Mesothelial cell of epicardium (in vitro differentiated cells): ENCODE data around the gene MAPKBP1. TPM values are rescaled to one million over a fixed set of nuclear protein-coding genes. Genes with fewer than 3 reads are reported as not detected.

Source experiments
- DNase-seq, 2 experiments: peaks; one replicate each; pipeline ENCODE4 v3.0.0; 2021; ENCODE audit warnings: low spot score in 2 of 2; ENCODE audit not compliant: unreplicated experiment in 2 of 2
- H3K27ac Mint-ChIP-seq: 2 replicates; pipeline ENCODE4 v1.8.0; 2021; ENCODE audit warnings: mixed read lengths
- H3K27me3 Mint-ChIP-seq: 2 replicates; pipeline ENCODE4 v1.8.0; 2021; ENCODE audit warnings: low read depth, mixed read lengths
- H3K36me3 Mint-ChIP-seq: 2 replicates; pipeline ENCODE4 v1.8.0; 2021; ENCODE audit warnings: mixed read lengths
- H3K4me1 Mint-ChIP-seq: 2 replicates; pipeline ENCODE4 v1.8.0; 2021; ENCODE audit warnings: mixed read lengths
- H3K4me3 Mint-ChIP-seq: 2 replicates; pipeline ENCODE4 v1.8.0; 2021; ENCODE audit warnings: mild to moderate bottlenecking, moderate library complexity, mixed read lengths
- H3K9me3 Mint-ChIP-seq: 2 replicates; pipeline ENCODE4 v1.8.0; 2021; ENCODE audit warnings: mixed read lengths
- CTCF ChIP-seq: fragments of 200-600 bp; sonication (generic); IDR thresholded peaks from one replicate; pipeline ENCODE4 v1.5.0; 2021; ENCODE audit warnings: antibody characterized with exemption; ENCODE audit not compliant: unreplicated experiment
- total RNA-seq: library from RNA; stranded (reverse); gene quantifications from 3 replicates; pipeline ENCODE4 v1.2.1, GENCODE V29; 2021

MAPKBP1 gene
- total RNA-seq, 1 donor from 2014 or later: 40.8 TPM

GRCh38 chr15:41832208-41832607 is 57.9 kb downstream of the MAPKBP1 start:
- Mint-ChIP-seq H3K27ac (no peak overlapping the region), H3K27me3 (no peaks in the 10 kb centered on the region), H3K4me3 (no peak overlapping the region), H3K4me1 (peaks cover 25% of the 10 kb centered on the region), H3K36me3 (peaks cover 3% of the 10 kb centered on the region), H3K9me3 (no peaks in the 10 kb centered on the region)
- no peak for TF ChIP-seq CTCF
- DNase-seq: no peak

- Mint-ChIP-seq H3K27ac (peak overlapping the region; percentile 79), H3K9me3 (no peaks in the 10 kb centered on the region), H3K4me3 (no peak overlapping the region), H3K4me1 (peaks cover 26% of the 10 kb centered on the region), H3K36me3 (peaks cover 5% of the 10 kb centered on the region), H3K27me3 (no peaks in the 10 kb centered on the region)
- TF ChIP-seq CTCF: no peak
- no peak for DNase-seq
These were observed 58.6 kb downstream of the MAPKBP1 start for GRCh38 chr15:41832875-41833274.

- Mint-ChIP-seq H3K4me1 (peaks cover 27% of the 10 kb centered on the region), H3K27me3 (no peaks in the 10 kb centered on the region), H3K4me3 (no peak overlapping the region), H3K27ac (no peak overlapping the region), H3K9me3 (no peaks in the 10 kb centered on the region), H3K36me3 (peaks cover 5% of the 10 kb centered on the region)
- TF ChIP-seq CTCF: no peak
- no peak for DNase-seq
These were observed 59.8 kb downstream of the MAPKBP1 start for GRCh38 chr15:41834096-41834495.

- H3K4me3 Mint-ChIP-seq: no peak overlapping the region
- H3K9me3 Mint-ChIP-seq: no peaks in the 10 kb centered on the region
- peaks cover 5% of the 10 kb centered on the region for H3K36me3 Mint-ChIP-seq
- no peak for TF ChIP-seq CTCF
- no peak for DNase-seq
- H3K27me3 Mint-ChIP-seq: no peaks in the 10 kb centered on the region
- no peak overlapping the region for H3K27ac Mint-ChIP-seq
- peaks cover 41% of the 10 kb centered on the region for H3K4me1 Mint-ChIP-seq
These were observed 61.8 kb downstream of the MAPKBP1 start for GRCh38 chr15:41836073-41836472.

- Mint-ChIP-seq H3K27me3 (no peaks in the 10 kb centered on the region), H3K4me1 (peaks cover 46% of the 10 kb centered on the region), H3K9me3 (no peaks in the 10 kb centered on the region), H3K27ac (no peak overlapping the region), H3K36me3 (peaks cover 5% of the 10 kb centered on the region), H3K4me3 (no peak overlapping the region)
- TF ChIP-seq CTCF: no peak
- DNase-seq: no peak
These were observed 62.6 kb downstream of the MAPKBP1 start for GRCh38 chr15:41836713-41837454.
